SIG-M5 treated with dmso at 0.1 percent for 504 hours (cell line): ENCODE results near the gene UBA5.

ENCODE experiments used
- DNase-seq: peaks from one replicate; lab custom pipeline; 2025; ENCODE audit not compliant: unreplicated experiment; lab: John Stamatoyannopoulos, UW

Gene UBA5

GRCh38 chr3:132652640-132653270, 7.4 kb upstream of the UBA5 start:
- DNase-seq: no peak

- DNase-seq: no peak
These were observed 5.9 kb upstream of the UBA5 start for GRCh38 chr3:132654190-132654589.

- no peak for DNase-seq
These were observed 5.4 kb upstream of the UBA5 start for GRCh38 chr3:132654721-132655120.

- DNase-seq: no peak
These were observed 4.7 kb upstream of the UBA5 start for GRCh38 chr3:132655471-132655870.

- DNase-seq: no peak
These were observed 2.0 kb upstream of the UBA5 start for GRCh38 chr3:132657869-132658747.

GRCh38 chr3:132659000-132659364, 1.1 kb upstream of the UBA5 start:
- no peak for DNase-seq

- peak; percentile 72 for DNase-seq
These were observed 621 bp upstream of the UBA5 start, which contains the start of gene ACAD11 for GRCh38 chr3:132659365-132660051. ACAD11 (minus strand) TSS chr3:132659809; CDS start chr3:132659751, 58 bp downstream.

- peak; percentile 36 for DNase-seq
These were observed 612 bp downstream of the UBA5 start for GRCh38 chr3:132660811-132661070.

- no peak for DNase-seq
These were observed 972 bp downstream of the UBA5 start for GRCh38 chr3:132661101-132661500.

- DNase-seq: peak; percentile 12
These were observed 2.1 kb downstream of the UBA5 start for GRCh38 chr3:132662212-132662611.

- DNase-seq: no peak
These were observed 5.2 kb downstream of the UBA5 start for GRCh38 chr3:132665230-132665745.

GRCh38 chr3:132669256-132669777, 9.2 kb downstream of the UBA5 start:
- DNase-seq: no peak

GRCh38 chr3:132675408-132675807, 15.3 kb downstream of the UBA5 start:
- no peak for DNase-seq

- no peak for DNase-seq
These were observed 19.8 kb downstream of the UBA5 start for GRCh38 chr3:132679911-132680310.

- no peak for DNase-seq
These were observed 21.3 kb downstream of the UBA5 start for GRCh38 chr3:132681421-132681820.

- no peak for DNase-seq
These were observed 22.1 kb downstream of the UBA5 start for GRCh38 chr3:132682201-132682600.

GRCh38 chr3:132690040-132690439, 29.9 kb downstream of the UBA5 start:
- DNase-seq: no peak

- DNase-seq: no peak
These were observed 34.9 kb downstream of the UBA5 start for GRCh38 chr3:132694991-132695390.

- no peak for DNase-seq
These were observed 35.3 kb downstream of the UBA5 start for GRCh38 chr3:132695422-132695821.

GRCh38 chr3:132703733-132704132, 43.6 kb downstream of the UBA5 start:
- no peak for DNase-seq

- no peak for DNase-seq
These were observed 49.6 kb downstream of the UBA5 start for GRCh38 chr3:132709761-132710160.

- no peak for DNase-seq
These were observed 50.2 kb downstream of the UBA5 start for GRCh38 chr3:132710311-132710710.
